ENCODE results near the gene KSR2.

- no peak for TF ChIP-seq POLR2A (IDR thresholded peaks at IDR 0.05)
- no peak for TF ChIP-seq CTCF (IDR thresholded peaks at IDR 0.05)
These were observed 368.9 kb downstream of the KSR2 start for GRCh38 chr12:117599849-117600248.
